ENCODE data around the gene KCNT1.

GRCh38 chr9:135794057-135794335, 92.0 kb downstream of the KCNT1 start:
- TF ChIP-seq POLR2AphosphoS5 (IDR thresholded peaks at IDR 0.05; ENCODE audit: low read depth, low read length) (no peak), SIN3A (IDR thresholded peaks at IDR 0.05; ENCODE audit: borderline replicate concordance, insufficient read depth, low read length) (no peak), TAF1 (IDR thresholded peaks at IDR 0.05; ENCODE audit: borderline replicate concordance, insufficient read depth, low read length) (no peak)

All from PFSK-1 (cell line).